HCT116 (cell line): ENCODE data around the gene EPHB2.

ENCODE experiments used
- EGR1 ChIP-seq: IDR thresholded peaks from 2 replicates; pipeline ENCODE4 v1.6.1; 2012; ENCODE audit warnings: low read depth
- EZH2phosphoT487 ChIP-seq: fragments of 200-600 bp; IDR thresholded peaks from 2 replicates; pipeline ENCODE4 v1.6.1; 2018; ENCODE audit warnings: antibody characterized with exemption, borderline replicate concordance
- MAX ChIP-seq: IDR thresholded peaks from 2 replicates; pipeline ENCODE4 v1.6.1; 2012
- POLR2AphosphoS5 ChIP-seq: IDR thresholded peaks from 2 replicates; pipeline ENCODE4 v1.6.1; 2011; ENCODE audit warnings: mild to moderate bottlenecking, low read depth, low read length, moderate library complexity
- TF ChIP-seq, protein P1 (sequence below), 3 experiments: fragments of 200-600 bp in 1 of 3; sonication (generic) in 1 of 3; IDR thresholded peaks in 2 of 3; conservative IDR thresholded peaks in 1 of 3; 2 replicates each; pipeline ENCODE4 v1.5.1; 2012 to 2017; ENCODE audit warnings: low read depth in 2 of 3, low read length in 2 of 3, antibody characterized with exemption in 1 of 3, borderline replicate concordance in 1 of 3, control low read depth in 1 of 3, mild to moderate bottlenecking in 1 of 3, mixed read lengths in 1 of 3, mixed run types in 1 of 3, moderate library complexity in 1 of 3; ENCODE audit not compliant: insufficient read depth in 1 of 3

GRCh38 chr1:22883406-22883805 lies 172.8 kb downstream of the EPHB2 start:
- no peak for TF ChIP-seq POLR2AphosphoS5
- TF ChIP-seq, protein P1, sequence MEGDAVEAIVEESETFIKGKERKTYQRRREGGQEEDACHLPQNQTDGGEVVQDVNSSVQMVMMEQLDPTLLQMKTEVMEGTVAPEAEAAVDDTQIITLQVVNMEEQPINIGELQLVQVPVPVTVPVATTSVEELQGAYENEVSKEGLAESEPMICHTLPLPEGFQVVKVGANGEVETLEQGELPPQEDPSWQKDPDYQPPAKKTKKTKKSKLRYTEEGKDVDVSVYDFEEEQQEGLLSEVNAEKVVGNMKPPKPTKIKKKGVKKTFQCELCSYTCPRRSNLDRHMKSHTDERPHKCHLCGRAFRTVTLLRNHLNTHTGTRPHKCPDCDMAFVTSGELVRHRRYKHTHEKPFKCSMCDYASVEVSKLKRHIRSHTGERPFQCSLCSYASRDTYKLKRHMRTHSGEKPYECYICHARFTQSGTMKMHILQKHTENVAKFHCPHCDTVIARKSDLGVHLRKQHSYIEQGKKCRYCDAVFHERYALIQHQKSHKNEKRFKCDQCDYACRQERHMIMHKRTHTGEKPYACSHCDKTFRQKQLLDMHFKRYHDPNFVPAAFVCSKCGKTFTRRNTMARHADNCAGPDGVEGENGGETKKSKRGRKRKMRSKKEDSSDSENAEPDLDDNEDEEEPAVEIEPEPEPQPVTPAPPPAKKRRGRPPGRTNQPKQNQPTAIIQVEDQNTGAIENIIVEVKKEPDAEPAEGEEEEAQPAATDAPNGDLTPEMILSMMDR (IDR thresholded peaks at IDR 0.05 in 2 of 3, conservative IDR thresholded peaks at IDR 0.05 in 1 of 3; ENCODE audit: borderline replicate concordance in 1 of 3, insufficient read depth in 1 of 3, low read depth in 2 of 3, low read length in 2 of 3) = no peak
- TF ChIP-seq MAX = no peak
- TF ChIP-seq EGR1 = no peak
- no peak for TF ChIP-seq EZH2phosphoT487
